SK-N-SH (cell line): ENCODE data around the gene ETV1. TPM values are rescaled to one million over a fixed set of nuclear protein-coding genes. Genes with fewer than 3 reads are reported as not detected.

Experiments
- CTCF ChIA-PET: fragments of 300-600, 350-600 bp; formaldehyde crosslinking; extraction: SDS; loops from one replicate; lab custom pipeline; 2021; lab: Yijun Ruan, JAX
- POLR2A ChIA-PET: fragments of 350-600 bp; sonication (Branson Sonifier 250); formaldehyde crosslinking; extraction: SDS; loops from one replicate; lab custom pipeline; 2020; ENCODE audit warnings: antibody characterized with exemption, inconsistent platforms; lab: Yijun Ruan, JAX
- DNase-seq: peaks from one replicate; pipeline ENCODE4 v3.0.0; 2012
- H2AFZ ChIP-seq: fragments of 200-600 bp; sonication (generic); 2 replicates; pipeline ENCODE4 v1.8.1; 2016; ENCODE audit warnings: antibody characterized with exemption, mild to moderate bottlenecking, low read depth
- H3F3A ChIP-seq: fragments of 200-600 bp; sonication (generic); replicated peaks from 2 replicates; pipeline ENCODE3; 2016; ENCODE audit warnings: antibody characterized with exemption, mild to moderate bottlenecking; ENCODE audit not compliant: insufficient read depth
- H3K27ac ChIP-seq, 2 experiments: fragments of 200-500 bp in 1 of 2; fragments of 200-600 bp in 1 of 2; sonication (Bioruptor generic) in 1 of 2; sonication (generic), shearing (Covaris generic) in 1 of 2; 2 replicates each; pipeline versions ENCODE4 v1.5.1 to v1.6.1; 2014 to 2016; ENCODE audit warnings: low read depth in 2 of 2, inconsistent platforms in 1 of 2, low read length in 1 of 2, mild to moderate bottlenecking in 1 of 2, mixed read lengths in 1 of 2
- H3K27me3 ChIP-seq: fragments of 200-600 bp; sonication (generic), shearing (Covaris generic); 2 replicates; pipeline ENCODE4 v1.6.1; 2016; ENCODE audit warnings: mixed run types; ENCODE audit not compliant: insufficient read depth
- H3K36me3 ChIP-seq, 2 experiments: fragments of 200-500 bp in 1 of 2; fragments of 200-600 bp in 1 of 2; sonication (Bioruptor generic) in 1 of 2; sonication (generic) in 1 of 2; replicated peaks in 1 of 2; 2 replicates each; pipeline versions ENCODE3 to v1.5.1; 2014 to 2016; ENCODE audit warnings: low read length in 1 of 2, mild to moderate bottlenecking in 1 of 2; ENCODE audit not compliant: insufficient read depth in 2 of 2, control insufficient read depth in 1 of 2
- H3K4me1 ChIP-seq, 2 experiments: fragments of 200-500 bp in 1 of 2; fragments of 200-600 bp in 1 of 2; sonication (Bioruptor generic) in 1 of 2; sonication (generic), shearing (Covaris generic) in 1 of 2; 2 replicates each; pipeline versions ENCODE4 v1.5.1 to v1.6.1; 2014 to 2016; ENCODE audit warnings: low read depth in 1 of 2, low read length in 1 of 2, mixed run types in 1 of 2; ENCODE audit not compliant: insufficient read depth in 2 of 2, control insufficient read depth in 1 of 2
- H3K4me2 ChIP-seq: fragments of 200-600 bp; sonication (generic), shearing (Covaris generic); 2 replicates; pipeline ENCODE4 v1.6.1; 2017; ENCODE audit warnings: mixed run types
- H3K4me3 ChIP-seq, 2 experiments: fragments of 200-500 bp in 1 of 2; fragments of 200-600 bp in 1 of 2; sonication (Bioruptor generic) in 1 of 2; sonication (generic), shearing (Covaris generic) in 1 of 2; 2 replicates each; pipeline versions ENCODE4 v1.5.1 to v1.8.1; 2014 to 2016; ENCODE audit warnings: low read depth in 2 of 2, inconsistent platforms in 1 of 2, low read length in 1 of 2, mild to moderate bottlenecking in 1 of 2, mixed read lengths in 1 of 2, moderate library complexity in 1 of 2
- H3K79me2 ChIP-seq: fragments of 200-600 bp; sonication (generic); 2 replicates; pipeline ENCODE4 v1.8.1; 2017; ENCODE audit warnings: mild to moderate bottlenecking; ENCODE audit not compliant: insufficient read depth
- H3K9ac ChIP-seq: fragments of 200-600 bp; sonication (generic); 2 replicates; pipeline ENCODE4 v1.6.1; 2017; ENCODE audit warnings: mixed run types
- H3K9me2 ChIP-seq: fragments of 200-600 bp; sonication (generic); 2 replicates; pipeline ENCODE4 v1.6.1; 2017; ENCODE audit warnings: mixed run types
- H3K9me3 ChIP-seq: fragments of 200-600 bp; sonication (generic); 2 replicates; pipeline ENCODE4 v1.6.1; 2017; ENCODE audit warnings: mixed run types, mild to moderate bottlenecking, moderate library complexity
- H4K20me1 ChIP-seq: fragments of 200-600 bp; sonication (generic); 2 replicates; pipeline ENCODE4 v1.6.1; 2017; ENCODE audit warnings: mild to moderate bottlenecking, mixed run types; ENCODE audit not compliant: insufficient read depth
- CHD2 ChIP-seq: fragments of 150-350 bp; IDR thresholded peaks from 2 replicates; pipeline ENCODE4 v1.6.1; 2018; ENCODE audit warnings: low read length; ENCODE audit not compliant: partially characterized antibody
- ELF1 ChIP-seq: IDR thresholded peaks from 2 replicates; pipeline ENCODE4 v1.4.0; 2012
- FOXM1 ChIP-seq: IDR thresholded peaks from 2 replicates; pipeline ENCODE4 v1.4.0; 2012; ENCODE audit warnings: low read depth, mild to moderate bottlenecking
- GABPA ChIP-seq: IDR thresholded peaks from 2 replicates; pipeline ENCODE4 v1.4.0; 2012; ENCODE audit warnings: low read depth, mild to moderate bottlenecking
- NRF1 ChIP-seq: IDR thresholded peaks from 2 replicates; pipeline ENCODE4 v1.6.1; 2012; ENCODE audit warnings: low read depth, mild to moderate bottlenecking, low read length
- RAD21 ChIP-seq: IDR thresholded peaks from 2 replicates; pipeline ENCODE4 v1.6.1; 2012; ENCODE audit warnings: mild to moderate bottlenecking, low read length
- RFX5 ChIP-seq: IDR thresholded peaks from 2 replicates; pipeline ENCODE4 v1.6.1; 2012; ENCODE audit warnings: mild to moderate bottlenecking, improper control_type of control experiment, low read length
- RXRA ChIP-seq: IDR thresholded peaks from 2 replicates; pipeline ENCODE4 v1.4.0; 2012; ENCODE audit warnings: low read depth, mild to moderate bottlenecking, borderline replicate concordance
- SMC3 ChIP-seq: IDR thresholded peaks from 2 replicates; pipeline ENCODE4 v1.6.1; 2012; ENCODE audit warnings: low read depth, low read length, improper control_type of control experiment
- TEAD4 ChIP-seq: IDR thresholded peaks from 2 replicates; pipeline ENCODE4 v1.4.0; 2012; ENCODE audit warnings: mild to moderate bottlenecking, borderline replicate concordance; ENCODE audit not compliant: insufficient read depth
- WGBS: methylation state at CpG from one replicate; pipeline ENCODE4 v1.1.6; 2017; ENCODE audit warnings: low lambda C conversion rate; 5-methylcytosine and 5-hydroxymethylcytosine counted together
- polyA plus RNA-seq, 3 experiments: library from polyadenylated mRNA; depleted of rRNA; stranded (reverse); fragments of >200 nt; gene quantifications; 2 replicates each; pipeline ENCODE4 v1.2.3, GENCODE V29; 2012
- TF ChIP-seq, protein P1 (sequence below): IDR thresholded peaks from 2 replicates; pipeline ENCODE4 v1.6.1; 2012; ENCODE audit warnings: mild to moderate bottlenecking, low read depth, low read length, moderate library complexity
- TF ChIP-seq, protein P2 (sequence below): IDR thresholded peaks from 2 replicates; pipeline ENCODE4 v1.4.0; 2012; ENCODE audit warnings: low read depth, borderline replicate concordance
- TF ChIP-seq, protein P3 (sequence below): IDR thresholded peaks from 2 replicates; pipeline ENCODE4 v1.4.0; 2012; ENCODE audit warnings: low read depth, borderline replicate concordance
- TF ChIP-seq, protein P4 (sequence below): fragments of 150-350 bp; IDR thresholded peaks from 2 replicates; pipeline ENCODE4 v1.6.1; 2016; ENCODE audit warnings: mild to moderate bottlenecking, low read depth, low read length
- TF ChIP-seq, protein P5 (sequence below): fragments of 200-600 bp; sonication (generic); IDR thresholded peaks from 2 replicates; pipeline ENCODE4 v1.6.1; 2017; ENCODE audit warnings: antibody characterized with exemption, mild to moderate bottlenecking, moderate library complexity
- TF ChIP-seq, protein P6 (sequence below): IDR thresholded peaks from 2 replicates; pipeline ENCODE4; 2012

ETV1 gene
- polyA plus RNA-seq, 1 of the 3 experiments (the other 2 are of a cell fraction) = 24.9 TPM

DNA sequence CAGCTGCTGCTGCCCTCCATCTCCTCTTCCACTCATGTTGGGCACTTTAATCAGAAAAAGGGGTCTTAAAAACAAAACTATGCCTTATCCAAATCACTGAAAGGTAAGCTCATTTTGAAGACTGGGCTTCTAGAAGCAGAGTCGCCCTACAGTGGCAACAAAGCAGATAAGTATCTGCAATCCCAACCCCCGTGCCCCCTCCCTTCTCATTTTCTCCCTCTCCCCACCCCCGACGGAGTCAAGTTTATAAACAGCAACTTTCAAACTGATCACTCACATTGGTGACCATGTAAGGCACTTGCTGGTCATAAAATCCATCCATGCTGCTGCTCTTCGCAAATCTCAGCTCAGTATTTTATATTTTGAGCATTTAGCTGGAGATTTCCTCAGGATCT lies 738 bp downstream of the ETV1 start (continued):
- TF ChIP-seq, protein P1, sequence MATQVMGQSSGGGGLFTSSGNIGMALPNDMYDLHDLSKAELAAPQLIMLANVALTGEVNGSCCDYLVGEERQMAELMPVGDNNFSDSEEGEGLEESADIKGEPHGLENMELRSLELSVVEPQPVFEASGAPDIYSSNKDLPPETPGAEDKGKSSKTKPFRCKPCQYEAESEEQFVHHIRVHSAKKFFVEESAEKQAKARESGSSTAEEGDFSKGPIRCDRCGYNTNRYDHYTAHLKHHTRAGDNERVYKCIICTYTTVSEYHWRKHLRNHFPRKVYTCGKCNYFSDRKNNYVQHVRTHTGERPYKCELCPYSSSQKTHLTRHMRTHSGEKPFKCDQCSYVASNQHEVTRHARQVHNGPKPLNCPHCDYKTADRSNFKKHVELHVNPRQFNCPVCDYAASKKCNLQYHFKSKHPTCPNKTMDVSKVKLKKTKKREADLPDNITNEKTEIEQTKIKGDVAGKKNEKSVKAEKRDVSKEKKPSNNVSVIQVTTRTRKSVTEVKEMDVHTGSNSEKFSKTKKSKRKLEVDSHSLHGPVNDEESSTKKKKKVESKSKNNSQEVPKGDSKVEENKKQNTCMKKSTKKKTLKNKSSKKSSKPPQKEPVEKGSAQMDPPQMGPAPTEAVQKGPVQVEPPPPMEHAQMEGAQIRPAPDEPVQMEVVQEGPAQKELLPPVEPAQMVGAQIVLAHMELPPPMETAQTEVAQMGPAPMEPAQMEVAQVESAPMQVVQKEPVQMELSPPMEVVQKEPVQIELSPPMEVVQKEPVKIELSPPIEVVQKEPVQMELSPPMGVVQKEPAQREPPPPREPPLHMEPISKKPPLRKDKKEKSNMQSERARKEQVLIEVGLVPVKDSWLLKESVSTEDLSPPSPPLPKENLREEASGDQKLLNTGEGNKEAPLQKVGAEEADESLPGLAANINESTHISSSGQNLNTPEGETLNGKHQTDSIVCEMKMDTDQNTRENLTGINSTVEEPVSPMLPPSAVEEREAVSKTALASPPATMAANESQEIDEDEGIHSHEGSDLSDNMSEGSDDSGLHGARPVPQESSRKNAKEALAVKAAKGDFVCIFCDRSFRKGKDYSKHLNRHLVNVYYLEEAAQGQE = no peak
- no peak for TF ChIP-seq NRF1
- no peak for TF ChIP-seq GABPA
- no peak for TF ChIP-seq SMC3
- TF ChIP-seq, protein P2, sequence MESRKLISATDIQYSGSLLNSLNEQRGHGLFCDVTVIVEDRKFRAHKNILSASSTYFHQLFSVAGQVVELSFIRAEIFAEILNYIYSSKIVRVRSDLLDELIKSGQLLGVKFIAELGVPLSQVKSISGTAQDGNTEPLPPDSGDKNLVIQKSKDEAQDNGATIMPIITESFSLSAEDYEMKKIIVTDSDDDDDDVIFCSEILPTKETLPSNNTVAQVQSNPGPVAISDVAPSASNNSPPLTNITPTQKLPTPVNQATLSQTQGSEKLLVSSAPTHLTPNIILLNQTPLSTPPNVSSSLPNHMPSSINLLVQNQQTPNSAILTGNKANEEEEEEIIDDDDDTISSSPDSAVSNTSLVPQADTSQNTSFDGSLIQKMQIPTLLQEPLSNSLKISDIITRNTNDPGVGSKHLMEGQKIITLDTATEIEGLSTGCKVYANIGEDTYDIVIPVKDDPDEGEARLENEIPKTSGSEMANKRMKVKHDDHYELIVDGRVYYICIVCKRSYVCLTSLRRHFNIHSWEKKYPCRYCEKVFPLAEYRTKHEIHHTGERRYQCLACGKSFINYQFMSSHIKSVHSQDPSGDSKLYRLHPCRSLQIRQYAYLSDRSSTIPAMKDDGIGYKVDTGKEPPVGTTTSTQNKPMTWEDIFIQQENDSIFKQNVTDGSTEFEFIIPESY = no peak
- no peak for TF ChIP-seq FOXM1
- peak; percentile 10; the same call in 1 of the 2 replicates for TF ChIP-seq RFX5
- TF ChIP-seq, protein P3, sequence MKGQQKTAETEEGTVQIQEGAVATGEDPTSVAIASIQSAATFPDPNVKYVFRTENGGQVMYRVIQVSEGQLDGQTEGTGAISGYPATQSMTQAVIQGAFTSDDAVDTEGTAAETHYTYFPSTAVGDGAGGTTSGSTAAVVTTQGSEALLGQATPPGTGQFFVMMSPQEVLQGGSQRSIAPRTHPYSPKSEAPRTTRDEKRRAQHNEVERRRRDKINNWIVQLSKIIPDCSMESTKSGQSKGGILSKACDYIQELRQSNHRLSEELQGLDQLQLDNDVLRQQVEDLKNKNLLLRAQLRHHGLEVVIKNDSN = no peak
- peak; percentile 12 for TF ChIP-seq CHD2
- peak; percentile 40 for TF ChIP-seq RAD21
- no peak for TF ChIP-seq TEAD4
- TF ChIP-seq ELF1 = no peak
- TF ChIP-seq, all 33 proteins: peak for 7

DNA sequence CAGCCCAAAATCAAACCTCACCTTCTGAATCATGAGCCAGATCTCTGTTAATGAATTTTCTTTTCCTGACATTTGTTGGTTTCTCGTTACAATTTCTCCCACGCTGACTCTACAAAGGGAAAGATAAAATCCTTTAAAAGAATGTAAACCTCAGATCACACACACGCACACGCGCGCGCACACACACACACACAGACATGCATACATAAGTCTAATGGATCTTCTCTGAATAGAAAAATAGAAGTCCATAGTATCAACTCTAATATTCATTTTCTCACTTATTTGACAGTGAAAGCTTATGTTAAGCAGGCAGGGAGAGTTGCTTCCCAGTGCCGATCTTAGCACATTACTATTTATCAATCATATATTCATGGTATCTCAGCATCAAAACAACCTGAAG lies 1.4 kb downstream of the ETV1 start:
- H3F3A ChIP-seq = peaks cover 34% of the 10 kb centered on the region
- H3K4me2 ChIP-seq = peak overlapping the region; percentile 95
- H3K9me2 ChIP-seq = no peaks in the 10 kb centered on the region
- peak overlapping the region; percentile 97 for H2AFZ ChIP-seq
- H3K79me2 ChIP-seq = no peaks in the 10 kb centered on the region
- peaks cover 4 to 5% of the 10 kb centered on the region in 2 experiments for H3K36me3 ChIP-seq
- ChIA-PET CTCF (interaction anchor here (0.5 to 3.6 kb wide), 13 partner anchors 9 to 703 kb away, joined by 3 to 34 read pairs (median 10); no protein-coding TSS in a partner anchor), POLR2A (no interaction called here)
- no peak for DNase-seq
- H3K27me3 ChIP-seq = no peaks in the 10 kb centered on the region
- peak overlapping the region; percentile 82; the same call in 1 of the 2 replicates for H3K9ac ChIP-seq
- H3K27ac ChIP-seq = peak overlapping the region; percentile 91 to 96; a peak in 2 of 4 replicates
- WGBS = 49% methylated on average over 8 of the region's 8 CpGs
- H3K4me1 ChIP-seq = peaks cover 8 to 25% of the 10 kb centered on the region in 2 experiments; a peak in 2 of 4 replicates
- no peaks in the 10 kb centered on the region for H3K9me3 ChIP-seq
- no peaks in the 10 kb centered on the region for H4K20me1 ChIP-seq
- H3K4me3 ChIP-seq = peak overlapping the region; percentile 91 to 100
- TF ChIP-seq RAD21 = no peak
- TF ChIP-seq, protein P4, sequence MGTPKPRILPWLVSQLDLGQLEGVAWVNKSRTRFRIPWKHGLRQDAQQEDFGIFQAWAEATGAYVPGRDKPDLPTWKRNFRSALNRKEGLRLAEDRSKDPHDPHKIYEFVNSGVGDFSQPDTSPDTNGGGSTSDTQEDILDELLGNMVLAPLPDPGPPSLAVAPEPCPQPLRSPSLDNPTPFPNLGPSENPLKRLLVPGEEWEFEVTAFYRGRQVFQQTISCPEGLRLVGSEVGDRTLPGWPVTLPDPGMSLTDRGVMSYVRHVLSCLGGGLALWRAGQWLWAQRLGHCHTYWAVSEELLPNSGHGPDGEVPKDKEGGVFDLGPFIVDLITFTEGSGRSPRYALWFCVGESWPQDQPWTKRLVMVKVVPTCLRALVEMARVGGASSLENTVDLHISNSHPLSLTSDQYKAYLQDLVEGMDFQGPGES = no peak
- TF ChIP-seq, protein P5, sequence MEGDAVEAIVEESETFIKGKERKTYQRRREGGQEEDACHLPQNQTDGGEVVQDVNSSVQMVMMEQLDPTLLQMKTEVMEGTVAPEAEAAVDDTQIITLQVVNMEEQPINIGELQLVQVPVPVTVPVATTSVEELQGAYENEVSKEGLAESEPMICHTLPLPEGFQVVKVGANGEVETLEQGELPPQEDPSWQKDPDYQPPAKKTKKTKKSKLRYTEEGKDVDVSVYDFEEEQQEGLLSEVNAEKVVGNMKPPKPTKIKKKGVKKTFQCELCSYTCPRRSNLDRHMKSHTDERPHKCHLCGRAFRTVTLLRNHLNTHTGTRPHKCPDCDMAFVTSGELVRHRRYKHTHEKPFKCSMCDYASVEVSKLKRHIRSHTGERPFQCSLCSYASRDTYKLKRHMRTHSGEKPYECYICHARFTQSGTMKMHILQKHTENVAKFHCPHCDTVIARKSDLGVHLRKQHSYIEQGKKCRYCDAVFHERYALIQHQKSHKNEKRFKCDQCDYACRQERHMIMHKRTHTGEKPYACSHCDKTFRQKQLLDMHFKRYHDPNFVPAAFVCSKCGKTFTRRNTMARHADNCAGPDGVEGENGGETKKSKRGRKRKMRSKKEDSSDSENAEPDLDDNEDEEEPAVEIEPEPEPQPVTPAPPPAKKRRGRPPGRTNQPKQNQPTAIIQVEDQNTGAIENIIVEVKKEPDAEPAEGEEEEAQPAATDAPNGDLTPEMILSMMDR = no peak
- no peak for TF ChIP-seq GABPA
- TF ChIP-seq, protein P3 = no peak
- TF ChIP-seq, protein P6, sequence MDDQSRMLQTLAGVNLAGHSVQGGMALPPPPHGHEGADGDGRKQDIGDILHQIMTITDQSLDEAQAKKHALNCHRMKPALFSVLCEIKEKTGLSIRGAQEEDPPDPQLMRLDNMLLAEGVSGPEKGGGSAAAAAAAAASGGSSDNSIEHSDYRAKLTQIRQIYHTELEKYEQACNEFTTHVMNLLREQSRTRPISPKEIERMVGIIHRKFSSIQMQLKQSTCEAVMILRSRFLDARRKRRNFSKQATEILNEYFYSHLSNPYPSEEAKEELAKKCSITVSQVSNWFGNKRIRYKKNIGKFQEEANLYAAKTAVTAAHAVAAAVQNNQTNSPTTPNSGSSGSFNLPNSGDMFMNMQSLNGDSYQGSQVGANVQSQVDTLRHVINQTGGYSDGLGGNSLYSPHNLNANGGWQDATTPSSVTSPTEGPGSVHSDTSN = no peak
- no peak for TF ChIP-seq NRF1
- TF ChIP-seq SMC3 = no peak
- TF ChIP-seq ELF1 = no peak
- TF ChIP-seq RXRA = no peak
- TF ChIP-seq, protein P2 = no peak
